ENCODE measurements around the gene NRG3.

DNA sequence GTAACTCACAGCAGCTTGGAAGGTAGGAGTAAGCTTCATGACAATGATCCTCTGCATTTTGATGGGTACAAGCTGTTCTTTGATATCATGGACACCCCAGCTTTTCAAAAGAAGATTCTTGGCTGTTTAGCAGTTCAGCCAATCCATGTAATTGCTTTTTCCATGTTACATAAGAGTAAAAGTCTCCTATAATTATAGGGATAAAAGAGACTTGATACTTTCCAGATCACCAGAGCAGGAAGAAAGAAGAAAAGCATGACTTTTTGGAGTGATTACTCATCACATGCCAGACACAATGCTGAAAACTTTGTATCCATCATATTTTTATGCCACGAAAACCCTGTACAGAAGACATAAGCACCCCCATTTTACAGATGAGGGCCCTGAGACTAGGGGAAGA, 1049.7 kb downstream of the NRG3 start:
- no peak for TF ChIP-seq CTCF (IDR thresholded peaks at IDR 0.05)
- no peak for TF ChIP-seq POLR2A (IDR thresholded peaks at IDR 0.05)

All from testis (tissue), 2 donors.